Nucleus accumbens (tissue), 56 donors: Measurements from ENCODE around the gene DYNLRB2.

ENCODE experiments used
- DNase-seq, 56 donors: peaks; one replicate each; lab custom pipeline; 2025; lab: John Stamatoyannopoulos, UW

DYNLRB2 gene

DNA sequence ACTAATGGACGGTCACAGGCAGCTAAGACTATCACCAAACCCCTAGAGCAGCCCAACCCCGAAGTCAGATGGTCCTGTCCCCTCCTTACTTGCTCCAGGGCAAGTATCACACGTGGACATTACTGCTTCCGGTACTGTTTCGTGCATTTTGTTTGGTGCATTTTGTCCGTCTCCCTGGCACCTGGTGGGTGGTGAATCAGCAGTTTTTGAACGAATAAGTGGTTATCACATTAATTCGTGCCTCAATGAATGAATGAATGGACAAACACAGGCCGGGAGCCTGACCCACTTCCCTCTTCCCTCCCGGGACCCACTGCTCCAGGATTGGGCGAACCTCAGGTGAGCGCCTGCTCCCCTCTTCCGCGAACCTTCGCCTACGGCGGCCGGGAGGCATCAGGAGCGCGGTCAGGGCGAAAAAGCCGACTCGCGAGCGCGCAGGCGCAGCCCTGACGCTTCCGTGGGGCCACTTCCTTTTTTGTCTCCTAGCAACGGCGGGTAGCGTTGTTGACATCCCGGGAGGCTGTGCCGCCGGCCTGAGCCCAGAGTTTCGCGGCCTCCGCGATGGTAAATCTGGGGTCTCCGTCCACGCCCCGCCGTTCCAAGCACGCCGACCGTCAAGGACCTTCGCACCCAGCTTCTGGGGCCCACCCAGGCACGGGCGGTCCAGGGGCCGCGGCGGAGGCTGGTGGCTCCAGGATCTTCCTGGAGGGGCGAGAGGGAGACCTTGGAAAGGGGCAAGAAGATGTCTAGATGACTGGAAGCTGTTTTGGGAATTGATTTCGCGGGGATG lies at the start of gene DYNLRB2:
TSS of gene DYNLRB2 (plus strand) at position 478 of the 790 bp plus-strand sequence. CDS start at position 562, 84 bp downstream.
- peak; percentile 46 to 95 (median 88) for DNase-seq

GRCh38 chr16:80500116-80500859 lies 40.5 kb upstream of the DYNLRB2 start:
- DNase-seq: no peak

DNA sequence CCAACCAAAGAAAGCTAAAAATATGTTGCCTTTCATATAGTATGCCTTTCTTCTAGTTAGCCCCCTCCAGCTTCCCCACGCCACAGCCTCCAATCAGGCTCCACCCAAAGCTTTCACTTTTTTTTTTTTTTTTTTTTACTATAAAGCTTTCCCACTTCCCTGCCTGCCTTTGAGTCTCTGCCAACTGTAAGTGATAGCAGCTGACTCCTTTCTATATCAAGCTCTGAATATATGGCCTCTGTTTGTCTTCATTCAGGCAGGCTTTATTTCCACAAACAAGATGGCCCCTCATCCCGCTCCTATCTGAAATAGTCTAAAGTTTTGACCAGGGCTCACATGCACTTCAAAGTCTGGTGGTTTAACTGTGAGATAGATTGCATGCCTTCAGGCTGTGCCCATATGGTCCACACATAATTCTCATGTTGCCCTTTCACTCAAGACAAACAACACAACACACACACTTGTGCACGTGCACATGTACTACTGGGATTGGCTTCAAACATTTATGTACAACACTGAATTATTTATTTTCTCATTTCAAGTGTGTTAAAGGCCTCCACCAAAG lies 39.8 kb upstream of the DYNLRB2 start:
- no peak for DNase-seq

DNA sequence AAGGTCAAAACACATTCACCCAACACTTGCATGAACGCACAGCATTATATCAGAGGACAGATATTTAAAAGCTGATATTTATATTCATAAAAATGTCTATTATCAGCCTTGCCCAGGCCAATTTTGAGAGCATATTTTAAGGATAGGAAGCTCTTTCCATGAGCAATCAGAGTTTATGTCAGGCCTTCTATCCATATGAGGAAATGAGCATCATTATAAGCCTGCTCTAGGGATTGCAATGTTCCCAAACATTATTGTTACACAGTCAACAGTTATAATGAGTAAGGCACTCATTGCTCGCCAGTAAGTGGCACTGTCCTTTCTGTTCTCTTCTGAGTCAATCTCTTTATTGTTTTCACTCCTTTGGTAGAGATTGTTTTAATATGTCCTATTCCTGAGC lies 37.7 kb upstream of the DYNLRB2 start:
- DNase-seq: no peak

DNA sequence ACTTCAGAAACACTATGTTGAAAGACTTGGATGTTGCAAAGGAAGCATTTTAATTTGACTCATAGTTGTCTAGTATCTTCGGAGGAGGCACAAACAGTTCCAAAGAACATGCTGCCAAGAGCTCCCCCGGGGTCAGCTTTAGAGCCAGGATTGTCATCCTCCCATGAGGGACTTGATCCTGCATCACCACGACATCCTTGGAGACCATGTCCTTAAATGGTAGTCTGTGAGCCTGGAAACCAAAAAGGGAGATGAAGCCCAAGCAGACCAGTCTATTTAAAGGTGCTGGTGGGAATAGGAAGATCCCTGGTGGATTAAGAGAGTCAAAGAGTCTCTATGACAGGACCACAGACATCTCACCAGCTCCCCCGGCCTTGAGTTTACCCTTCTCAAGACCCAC lies 33.3 kb upstream of the DYNLRB2 start:
- no peak for DNase-seq

DNA sequence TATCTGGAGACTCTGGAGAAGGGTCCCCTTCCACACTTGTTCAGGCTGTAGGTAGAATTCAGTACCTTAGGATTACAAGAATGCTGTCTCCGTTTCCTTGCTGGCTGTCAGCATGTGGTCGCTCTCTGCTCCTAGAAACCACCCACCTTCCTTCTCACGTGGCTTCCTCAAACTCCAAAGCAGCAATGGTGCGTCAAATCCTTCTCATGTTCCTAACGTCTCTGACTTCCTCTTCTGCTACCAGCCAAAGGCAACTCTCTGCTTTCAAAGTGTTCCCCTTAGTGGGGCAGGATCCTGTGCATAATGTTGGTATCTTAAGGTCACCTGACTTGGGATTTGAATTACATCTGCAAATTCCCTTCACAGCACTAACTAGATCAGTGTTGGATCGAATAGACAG lies 30.9 kb upstream of the DYNLRB2 start:
- no peak for DNase-seq

DNA sequence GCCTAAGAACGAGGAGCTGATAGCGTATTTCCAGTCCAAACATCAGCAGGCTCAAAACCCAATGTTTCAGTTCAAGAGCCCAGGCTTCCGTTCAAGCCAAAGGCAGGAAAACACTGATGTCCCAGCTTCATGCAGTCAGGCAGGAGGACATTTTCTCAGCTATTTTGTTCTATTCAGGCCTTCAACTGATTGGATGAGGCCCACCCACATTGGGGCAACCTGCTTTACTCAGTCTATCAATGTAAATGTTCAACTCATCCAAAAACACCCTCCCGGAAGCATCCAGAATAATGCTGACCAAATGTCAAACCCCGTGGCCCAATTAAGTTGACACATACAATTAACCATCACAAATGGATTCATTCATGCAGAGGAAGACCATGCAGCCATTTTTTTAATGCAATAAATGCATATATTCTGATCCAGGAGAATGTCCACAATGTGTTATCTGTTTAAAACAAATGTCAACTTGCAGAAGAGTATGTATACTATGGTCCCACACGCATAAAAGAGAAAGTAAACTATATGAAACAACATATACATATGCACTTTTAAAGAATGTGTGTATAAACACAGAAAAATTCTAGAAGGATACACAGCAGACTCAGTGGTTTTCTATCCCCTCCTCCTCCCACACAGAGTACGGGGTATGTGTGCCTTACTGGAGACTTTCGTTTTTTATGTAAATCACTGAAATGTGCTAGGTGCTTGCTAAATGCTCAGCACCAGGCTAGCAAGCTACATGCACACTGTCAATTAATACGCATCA lies 28.8 kb upstream of the DYNLRB2 start:
- no peak for DNase-seq

GRCh38 chr16:80512593-80512853 lies 28.3 kb upstream of the DYNLRB2 start:
- DNase-seq: no peak

- no peak for DNase-seq
These were observed 25.4 kb upstream of the DYNLRB2 start for GRCh38 chr16:80515374-80515773.

DNA sequence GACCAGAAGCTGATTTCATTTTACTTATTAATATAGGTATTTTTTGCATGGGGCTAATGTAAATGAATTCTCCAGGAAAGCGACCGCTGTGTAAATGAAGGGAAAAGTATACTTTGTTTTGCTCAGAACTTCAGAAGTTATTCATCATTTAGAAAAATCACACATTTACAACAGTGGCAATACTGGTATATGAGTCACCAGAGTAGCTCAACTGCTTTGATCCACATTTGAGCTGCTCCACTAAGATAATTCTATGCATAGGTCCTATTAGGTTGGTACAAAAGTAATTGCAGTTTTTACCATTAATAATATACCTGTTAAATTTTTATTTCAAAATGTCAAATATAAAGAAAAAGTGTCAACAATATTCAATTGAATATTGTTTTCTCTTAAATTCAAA lies 22.9 kb upstream of the DYNLRB2 start:
- DNase-seq: no peak

DNA sequence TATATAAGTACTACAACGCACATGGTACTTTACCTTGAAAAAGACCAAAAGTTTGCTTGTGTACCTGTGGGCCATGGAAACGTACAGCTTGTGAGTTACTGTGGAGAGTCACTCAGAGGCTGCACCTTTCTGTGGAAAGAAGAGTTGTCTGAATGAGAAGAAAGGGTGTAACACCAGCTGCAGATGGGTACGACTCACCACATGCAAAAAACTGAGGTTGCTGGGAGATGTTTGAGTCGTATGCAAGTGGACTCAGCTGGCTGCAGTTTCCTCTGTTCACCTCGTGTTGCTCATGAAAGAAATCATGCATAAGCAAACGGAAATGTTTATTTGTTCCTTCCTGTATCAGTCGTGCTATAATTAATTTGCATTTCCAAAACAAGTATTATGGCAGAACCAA lies 22.4 kb upstream of the DYNLRB2 start:
- no peak for DNase-seq

- DNase-seq: no peak
These were observed 21.6 kb upstream of the DYNLRB2 start for GRCh38 chr16:80519189-80519588.

- no peak for DNase-seq
These were observed 15.4 kb upstream of the DYNLRB2 start for GRCh38 chr16:80525420-80525819.

DNA sequence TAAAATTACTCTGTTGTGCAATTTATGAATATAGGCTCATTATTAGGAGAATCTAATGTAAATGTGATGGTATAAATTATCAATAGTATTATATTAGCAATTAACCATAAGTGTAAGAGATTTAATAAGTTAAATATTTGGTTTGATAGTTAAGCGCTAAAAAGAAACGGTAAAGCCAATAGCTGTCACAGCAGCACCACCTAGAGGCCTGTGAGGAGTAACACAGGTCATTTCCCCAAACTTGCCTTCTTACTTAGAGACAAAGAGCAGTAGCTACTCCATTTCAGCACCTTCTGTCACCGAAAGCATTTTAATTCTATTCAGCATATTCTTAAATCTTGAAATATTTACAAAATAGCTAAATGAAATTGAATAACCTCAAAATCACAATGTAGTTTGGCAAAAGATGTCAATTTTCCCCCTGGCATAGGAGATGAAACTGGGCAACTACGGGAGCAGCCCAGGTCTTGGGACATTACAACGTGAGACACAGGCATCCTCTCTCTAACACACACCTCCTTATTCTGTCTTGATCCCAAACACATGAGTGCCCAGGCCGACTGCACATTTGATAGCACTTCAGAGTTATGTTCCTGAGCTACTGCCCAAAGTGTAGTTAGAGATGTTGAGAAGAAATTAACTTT lies 14.3 kb upstream of the DYNLRB2 start:
- peak in 26 of 56 donors; percentile 0 to 58 (median 8) for DNase-seq

- DNase-seq: no peak
These were observed 13.5 kb upstream of the DYNLRB2 start for GRCh38 chr16:80527297-80527696.

GRCh38 chr16:80530479-80530878 lies 10.3 kb upstream of the DYNLRB2 start:
- DNase-seq: no peak

DNA sequence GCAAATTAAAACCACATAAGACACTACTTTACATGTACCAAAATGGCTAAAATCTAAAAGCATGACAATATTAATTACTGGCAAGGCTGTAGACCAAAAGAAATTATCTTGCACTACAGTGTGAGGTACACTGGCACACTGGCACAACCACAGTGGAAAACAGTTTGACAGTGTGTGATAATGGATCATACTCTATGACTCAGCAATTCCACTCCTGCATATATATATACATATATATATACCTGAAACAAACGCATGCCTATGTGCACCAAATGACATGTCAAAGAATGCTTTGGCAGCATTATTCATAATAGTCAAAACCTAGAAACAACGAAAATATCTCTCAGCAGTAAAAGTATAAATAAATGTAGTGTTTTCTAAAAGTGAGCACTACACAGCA lies 4.6 kb upstream of the DYNLRB2 start:
- no peak for DNase-seq

DNA sequence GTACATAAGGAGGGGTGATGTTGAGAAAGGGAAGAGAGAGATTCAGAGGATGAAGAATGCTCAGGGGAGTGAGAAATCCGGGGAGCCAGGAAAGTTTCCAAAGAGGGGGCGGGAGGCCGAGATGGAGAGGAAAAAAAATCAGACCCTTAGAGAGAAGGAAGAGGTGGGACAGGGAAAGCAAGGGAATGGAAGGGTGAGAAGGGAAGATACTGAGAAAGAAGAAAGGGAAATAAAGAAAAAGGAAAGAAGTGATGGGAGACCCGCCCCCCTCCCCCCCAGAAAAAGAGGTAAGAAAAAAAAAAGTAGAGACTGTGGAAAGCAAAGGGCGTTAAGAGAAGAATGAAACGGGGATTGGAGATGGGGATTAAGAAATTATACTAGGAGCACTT lies 507 bp downstream of the DYNLRB2 start:
- peak in 1 of 56 donors; percentile 42 for DNase-seq

DNA sequence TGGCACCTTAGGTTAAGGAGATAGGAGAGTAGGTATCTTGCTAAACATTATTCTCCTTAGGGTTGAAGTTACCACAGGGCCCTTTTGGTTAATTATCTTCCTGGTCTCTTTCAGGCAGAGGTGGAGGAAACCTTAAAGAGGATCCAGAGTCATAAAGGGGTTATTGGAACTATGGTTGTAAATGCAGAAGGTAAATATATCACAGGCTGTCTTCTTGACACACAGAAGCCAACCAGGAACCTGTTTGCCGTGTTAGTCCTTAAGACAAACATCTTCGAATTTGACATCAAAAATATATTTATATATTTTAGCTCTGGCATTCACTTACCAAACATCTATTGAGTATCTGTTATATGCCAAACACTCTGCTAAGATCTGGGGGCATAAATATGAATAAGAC lies 2.4 kb downstream of the DYNLRB2 start:
- DNase-seq: no peak

DNA sequence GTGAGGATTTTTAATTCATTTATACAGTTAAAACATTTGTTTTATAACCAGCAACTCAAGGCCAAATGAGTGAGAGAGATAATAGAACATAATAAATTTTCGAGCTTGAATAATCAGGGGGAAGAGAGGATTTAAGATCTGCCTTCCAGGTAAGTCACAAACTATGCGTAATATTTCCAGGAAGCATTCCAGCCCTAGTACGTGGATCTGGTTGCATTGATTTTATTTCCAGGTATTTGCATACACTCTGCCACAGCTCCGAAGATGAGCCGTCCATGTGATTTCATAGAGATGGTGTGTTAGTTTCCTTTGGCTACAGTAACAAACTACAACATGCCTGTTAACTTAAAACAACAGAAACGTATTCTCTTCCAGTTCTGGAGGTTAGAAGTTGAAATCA lies 3.5 kb downstream of the DYNLRB2 start:
- DNase-seq: no peak

GRCh38 chr16:80546249-80546648 lies 5.5 kb downstream of the DYNLRB2 start:
- no peak for DNase-seq
